ENCODE measurements around the gene DSG4.

DNA sequence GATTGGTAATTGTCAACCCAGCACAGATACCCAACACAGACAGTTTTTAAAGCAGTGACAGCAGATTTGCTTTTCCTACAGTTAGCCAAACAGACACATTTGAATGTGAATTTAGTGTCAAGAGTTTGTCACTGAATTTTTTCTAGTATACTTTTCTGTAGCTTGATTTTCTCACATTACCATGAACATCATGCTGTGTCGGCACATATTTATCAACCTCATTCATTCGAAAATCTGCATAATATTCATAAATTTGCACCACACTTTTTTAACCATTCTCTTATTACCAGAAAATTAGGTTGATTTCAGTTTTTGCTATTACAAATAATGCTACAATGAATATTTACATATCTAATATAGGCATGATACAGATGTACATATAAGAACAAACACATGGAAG, 43.9 kb downstream of the DSG4 start:
- no peak for TF ChIP-seq TCF4 (CRISPR knock-in tag; IDR thresholded peaks at IDR 0.05; ENCODE audit: borderline replicate concordance)
- no peak for TF ChIP-seq RARB (CRISPR knock-in tag; IDR thresholded peaks at IDR 0.05)
- TF ChIP-seq, protein P1, sequence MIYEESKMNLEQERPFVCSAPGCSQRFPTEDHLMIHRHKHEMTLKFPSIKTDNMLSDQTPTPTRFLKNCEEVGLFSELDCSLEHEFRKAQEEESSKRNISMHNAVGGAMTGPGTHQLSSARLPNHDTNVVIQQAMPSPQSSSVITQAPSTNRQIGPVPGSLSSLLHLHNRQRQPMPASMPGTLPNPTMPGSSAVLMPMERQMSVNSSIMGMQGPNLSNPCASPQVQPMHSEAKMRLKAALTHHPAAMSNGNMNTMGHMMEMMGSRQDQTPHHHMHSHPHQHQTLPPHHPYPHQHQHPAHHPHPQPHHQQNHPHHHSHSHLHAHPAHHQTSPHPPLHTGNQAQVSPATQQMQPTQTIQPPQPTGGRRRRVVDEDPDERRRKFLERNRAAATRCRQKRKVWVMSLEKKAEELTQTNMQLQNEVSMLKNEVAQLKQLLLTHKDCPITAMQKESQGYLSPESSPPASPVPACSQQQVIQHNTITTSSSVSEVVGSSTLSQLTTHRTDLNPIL (CRISPR knock-in tag; IDR thresholded peaks at IDR 0.05; ENCODE audit: low read depth), result no peak
- TF ChIP-seq BACH2 (CRISPR knock-in tag; IDR thresholded peaks at IDR 0.05; ENCODE audit: borderline replicate concordance), result no peak
- TF ChIP-seq, protein P2, sequence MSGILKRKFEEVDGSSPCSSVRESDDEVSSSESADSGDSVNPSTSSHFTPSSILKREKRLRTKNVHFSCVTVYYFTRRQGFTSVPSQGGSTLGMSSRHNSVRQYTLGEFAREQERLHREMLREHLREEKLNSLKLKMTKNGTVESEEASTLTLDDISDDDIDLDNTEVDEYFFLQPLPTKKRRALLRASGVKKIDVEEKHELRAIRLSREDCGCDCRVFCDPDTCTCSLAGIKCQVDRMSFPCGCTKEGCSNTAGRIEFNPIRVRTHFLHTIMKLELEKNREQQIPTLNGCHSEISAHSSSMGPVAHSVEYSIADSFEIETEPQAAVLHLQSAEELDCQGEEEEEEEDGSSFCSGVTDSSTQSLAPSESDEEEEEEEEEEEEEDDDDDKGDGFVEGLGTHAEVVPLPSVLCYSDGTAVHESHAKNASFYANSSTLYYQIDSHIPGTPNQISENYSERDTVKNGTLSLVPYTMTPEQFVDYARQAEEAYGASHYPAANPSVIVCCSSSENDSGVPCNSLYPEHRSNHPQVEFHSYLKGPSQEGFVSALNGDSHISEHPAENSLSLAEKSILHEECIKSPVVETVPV (CRISPR knock-in tag; IDR thresholded peaks at IDR 0.05), result no peak
- no peak for TF ChIP-seq TSHZ2 (CRISPR knock-in tag; IDR thresholded peaks at IDR 0.05)
- TF ChIP-seq ZNF8 (CRISPR knock-in tag; IDR thresholded peaks at IDR 0.05), result no peak
- TF ChIP-seq, protein P3, sequence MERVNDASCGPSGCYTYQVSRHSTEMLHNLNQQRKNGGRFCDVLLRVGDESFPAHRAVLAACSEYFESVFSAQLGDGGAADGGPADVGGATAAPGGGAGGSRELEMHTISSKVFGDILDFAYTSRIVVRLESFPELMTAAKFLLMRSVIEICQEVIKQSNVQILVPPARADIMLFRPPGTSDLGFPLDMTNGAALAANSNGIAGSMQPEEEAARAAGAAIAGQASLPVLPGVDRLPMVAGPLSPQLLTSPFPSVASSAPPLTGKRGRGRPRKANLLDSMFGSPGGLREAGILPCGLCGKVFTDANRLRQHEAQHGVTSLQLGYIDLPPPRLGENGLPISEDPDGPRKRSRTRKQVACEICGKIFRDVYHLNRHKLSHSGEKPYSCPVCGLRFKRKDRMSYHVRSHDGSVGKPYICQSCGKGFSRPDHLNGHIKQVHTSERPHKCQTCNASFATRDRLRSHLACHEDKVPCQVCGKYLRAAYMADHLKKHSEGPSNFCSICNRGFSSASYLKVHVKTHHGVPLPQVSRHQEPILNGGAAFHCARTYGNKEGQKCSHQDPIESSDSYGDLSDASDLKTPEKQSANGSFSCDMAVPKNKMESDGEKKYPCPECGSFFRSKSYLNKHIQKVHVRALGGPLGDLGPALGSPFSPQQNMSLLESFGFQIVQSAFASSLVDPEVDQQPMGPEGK (CRISPR knock-in tag; IDR thresholded peaks at IDR 0.05; ENCODE audit: borderline replicate concordance), result no peak
- TF ChIP-seq, protein P4, sequence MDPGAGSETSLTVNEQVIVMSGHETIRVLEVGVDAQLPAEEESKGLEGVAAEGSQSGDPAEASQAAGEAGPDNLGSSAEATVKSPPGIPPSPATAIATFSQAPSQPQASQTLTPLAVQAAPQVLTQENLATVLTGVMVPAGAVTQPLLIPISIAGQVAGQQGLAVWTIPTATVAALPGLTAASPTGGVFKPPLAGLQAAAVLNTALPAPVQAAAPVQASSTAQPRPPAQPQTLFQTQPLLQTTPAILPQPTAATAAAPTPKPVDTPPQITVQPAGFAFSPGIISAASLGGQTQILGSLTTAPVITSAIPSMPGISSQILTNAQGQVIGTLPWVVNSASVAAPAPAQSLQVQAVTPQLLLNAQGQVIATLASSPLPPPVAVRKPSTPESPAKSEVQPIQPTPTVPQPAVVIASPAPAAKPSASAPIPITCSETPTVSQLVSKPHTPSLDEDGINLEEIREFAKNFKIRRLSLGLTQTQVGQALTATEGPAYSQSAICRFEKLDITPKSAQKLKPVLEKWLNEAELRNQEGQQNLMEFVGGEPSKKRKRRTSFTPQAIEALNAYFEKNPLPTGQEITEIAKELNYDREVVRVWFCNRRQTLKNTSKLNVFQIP (CRISPR knock-in tag; IDR thresholded peaks at IDR 0.05; ENCODE audit: borderline replicate concordance, low read depth), result no peak
- no peak for TF ChIP-seq ARNTL (CRISPR knock-in tag; IDR thresholded peaks at IDR 0.05; ENCODE audit: borderline replicate concordance, low read depth)
- TF ChIP-seq OSR1 (CRISPR knock-in tag; IDR thresholded peaks at IDR 0.05), result no peak
- no peak for TF ChIP-seq GLIS3 (CRISPR knock-in tag; IDR thresholded peaks at IDR 0.05)
